HG02610 (cell line): ENCODE data around the gene GUCY1B1.
A peak's percentile ranks its signal among the peaks of the same experiment; 100 is the strongest.

ENCODE experiments used
- ATAC-seq: cut with Tn5 transposase; IDR thresholded peaks from one replicate; pipeline ENCODE4 v1.9.1; 2021; ENCODE audit warnings: mild to moderate bottlenecking, moderate library complexity; ENCODE audit not compliant: unreplicated experiment

GUCY1B1 gene

DNA sequence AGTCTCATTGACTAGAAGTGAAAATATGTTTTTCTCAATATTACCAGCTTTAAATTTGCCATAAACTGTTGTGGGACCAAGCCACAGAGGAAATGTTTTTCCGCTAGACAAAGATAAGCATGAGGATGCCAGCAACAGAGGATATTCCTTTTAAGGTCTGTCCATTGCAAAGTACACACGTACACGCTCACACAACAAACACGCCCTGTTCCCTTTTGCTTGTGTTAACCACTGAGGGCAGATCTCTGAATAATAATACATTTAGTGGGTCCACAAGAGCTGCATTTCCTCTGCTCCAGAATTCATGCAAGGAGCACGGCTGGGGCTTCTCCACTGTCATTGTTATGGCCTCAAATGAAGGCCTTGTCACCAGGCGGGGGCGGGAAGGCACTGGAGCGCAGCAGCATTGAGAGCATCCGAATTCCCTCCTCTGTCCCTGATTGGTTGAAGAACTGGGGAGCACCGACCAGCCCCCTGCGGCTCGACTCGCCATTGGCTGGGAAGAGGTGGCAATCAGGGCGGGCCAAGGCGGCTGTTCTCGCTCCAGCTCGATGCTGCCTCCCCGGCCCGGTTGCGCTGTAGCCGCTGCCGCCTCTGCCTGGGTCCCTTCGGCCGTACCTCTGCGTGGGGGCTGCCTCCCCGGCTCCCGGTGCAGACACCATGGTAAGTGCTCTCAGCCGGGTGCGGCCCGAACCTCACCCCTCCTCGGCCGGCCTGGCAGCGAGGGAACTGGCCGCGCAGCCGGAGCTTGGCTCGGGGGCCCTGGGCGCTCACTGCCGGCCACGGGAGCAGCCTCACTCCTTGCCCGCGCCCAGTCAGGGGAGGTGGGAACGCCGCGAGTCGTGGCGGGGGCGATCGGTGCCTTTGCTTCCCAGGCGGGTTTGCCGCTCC is at the start of gene GUCY1B1:
GUCY1B1 (plus strand) TSS at position 541 of the 891 bp plus-strand sequence; CDS start at position 661, 120 bp downstream.
- ATAC-seq, result peak; percentile 97

DNA sequence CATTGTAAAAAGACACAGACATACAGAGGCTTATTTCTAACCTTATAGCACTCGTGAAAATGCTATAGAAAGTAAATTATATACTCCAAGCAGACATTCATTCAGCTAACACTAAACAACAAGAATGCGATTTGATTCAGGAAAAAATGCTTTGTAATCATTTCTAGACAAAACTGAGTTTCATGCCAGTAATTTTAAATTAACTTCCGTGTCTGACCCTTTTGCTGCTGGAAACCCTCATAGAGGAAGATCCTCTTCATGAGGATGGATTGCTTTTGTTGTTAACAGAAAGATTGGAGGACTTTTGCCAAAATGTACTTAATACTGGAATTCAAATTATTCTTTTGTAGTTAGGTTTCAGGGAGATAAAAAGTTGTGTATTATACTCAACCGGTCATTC is 48.9 kb upstream of the GUCY1B1 start:
- no peak for ATAC-seq

DNA sequence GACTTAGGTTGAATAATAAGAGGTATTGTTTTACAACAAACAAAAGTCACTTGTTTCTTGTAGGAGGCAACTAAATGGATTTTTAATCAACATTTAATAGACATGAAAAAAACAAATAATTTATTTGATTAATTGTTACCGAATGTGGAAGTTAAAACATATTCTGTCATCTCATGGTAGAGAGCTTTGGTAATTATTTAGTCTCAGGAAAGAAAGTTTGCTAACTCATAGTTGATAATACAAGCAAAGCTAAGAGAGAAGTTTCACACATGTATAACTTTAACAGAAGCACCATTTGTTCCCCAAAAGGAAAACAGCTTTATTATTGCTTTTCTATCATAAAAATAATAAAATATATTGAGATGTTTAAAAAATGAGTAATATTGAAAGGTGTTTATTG is 47.3 kb upstream of the GUCY1B1 start:
- no peak for ATAC-seq

DNA sequence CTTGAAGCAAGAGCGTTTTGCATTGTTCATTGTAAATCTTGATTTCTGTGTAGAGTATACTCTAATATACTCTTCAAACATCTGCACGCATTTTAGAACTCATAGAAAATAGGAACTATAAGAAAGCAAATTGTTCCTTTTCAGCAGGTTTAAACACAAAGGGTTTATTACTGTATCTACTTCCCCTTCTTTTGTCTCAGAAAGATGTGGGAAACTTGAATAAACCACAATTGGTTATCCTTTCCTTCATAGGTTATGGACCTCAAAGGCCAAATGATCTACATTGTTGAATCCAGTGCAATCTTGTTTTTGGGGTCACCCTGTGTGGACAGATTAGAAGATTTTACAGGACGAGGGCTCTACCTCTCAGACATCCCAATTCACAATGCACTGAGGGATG is 46.0 kb upstream of the GUCY1B1 start:
- no peak for ATAC-seq

DNA sequence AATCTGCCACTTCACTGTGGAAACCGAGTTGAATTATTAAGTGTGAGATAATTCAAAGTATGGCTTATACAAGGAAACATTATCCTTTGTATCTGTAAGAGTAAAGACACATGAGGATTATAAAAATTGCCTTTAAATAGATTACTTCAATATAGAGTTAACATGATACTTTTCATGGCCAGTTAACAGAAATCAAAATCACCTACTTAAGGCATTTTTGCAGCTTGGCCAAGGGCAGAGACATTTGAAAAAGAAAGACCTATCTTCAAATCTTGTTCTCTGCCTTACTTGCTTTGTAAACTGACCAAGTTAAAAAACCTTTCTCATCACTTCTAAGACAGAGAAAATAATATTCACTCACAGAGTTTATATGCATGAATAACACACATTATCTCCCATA is 44.9 kb upstream of the GUCY1B1 start:
- no peak for ATAC-seq

DNA sequence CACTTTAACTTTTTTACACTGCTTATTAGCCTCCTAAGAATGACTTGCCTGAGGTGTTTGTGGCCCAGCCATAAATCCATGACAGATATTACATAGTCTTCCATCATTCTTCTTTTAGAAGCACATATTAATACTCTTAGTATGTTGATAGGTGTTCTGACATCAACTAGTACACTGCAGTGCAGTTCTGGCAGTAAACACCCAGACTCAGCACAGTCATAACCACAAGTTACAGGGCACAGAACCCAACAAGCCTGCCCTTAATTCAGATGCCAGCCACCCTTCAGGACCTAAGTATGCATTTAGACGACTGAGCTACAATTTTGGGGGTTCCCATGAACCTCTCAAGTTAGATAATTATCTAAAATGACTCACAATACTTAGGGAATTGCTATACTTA is 36.5 kb upstream of the GUCY1B1 start:
- ATAC-seq, result no peak

DNA sequence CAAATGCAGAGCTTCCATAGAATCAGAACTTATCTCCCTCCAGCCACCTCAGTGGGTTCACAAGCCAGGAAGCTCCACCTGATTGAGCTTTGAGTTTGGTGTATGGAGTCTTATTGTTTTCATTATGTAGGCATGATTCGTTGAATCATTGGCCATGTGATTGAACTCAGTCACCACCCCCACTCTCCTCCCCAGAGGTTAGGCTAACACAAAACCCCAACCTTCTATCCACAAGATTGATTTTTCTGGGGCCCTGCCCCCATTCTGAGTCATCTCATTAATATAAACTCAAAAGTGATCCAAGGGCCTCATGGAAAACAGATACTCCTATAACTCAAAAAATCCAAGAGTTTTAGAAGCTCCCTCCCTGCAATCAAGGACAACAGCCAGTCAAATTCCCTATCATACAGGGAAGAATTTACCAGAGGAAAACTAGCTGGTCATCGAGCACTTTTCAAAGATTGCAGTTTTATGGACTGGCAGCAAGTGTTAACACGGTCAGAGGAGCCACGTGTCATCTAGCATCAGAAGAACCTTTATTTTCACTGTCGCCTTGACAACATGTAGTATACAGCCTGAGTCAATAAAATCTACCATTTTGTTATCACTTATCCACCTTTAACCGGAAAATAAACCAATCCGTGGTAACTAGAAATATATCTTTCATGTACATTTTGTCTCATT is 35.9 kb upstream of the GUCY1B1 start:
- ATAC-seq, result no peak

DNA sequence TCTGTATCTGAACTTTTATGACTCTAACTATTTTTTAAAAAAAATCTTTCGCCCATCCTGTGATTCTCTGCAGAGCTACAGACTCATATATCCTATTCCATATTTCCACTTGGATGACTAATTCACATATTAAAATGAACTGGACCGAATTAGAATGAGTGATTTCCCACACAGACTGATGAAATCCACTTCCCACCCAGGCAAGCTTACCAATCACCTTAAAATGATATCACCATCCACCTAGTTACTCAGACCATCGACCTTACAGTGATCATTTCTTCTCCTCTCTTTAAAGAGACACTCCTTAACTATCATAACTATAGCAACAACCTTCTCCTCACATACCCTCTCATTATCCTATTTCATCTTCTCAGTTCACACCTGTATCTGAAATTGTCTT is 34.1 kb upstream of the GUCY1B1 start:
- no peak for ATAC-seq

DNA sequence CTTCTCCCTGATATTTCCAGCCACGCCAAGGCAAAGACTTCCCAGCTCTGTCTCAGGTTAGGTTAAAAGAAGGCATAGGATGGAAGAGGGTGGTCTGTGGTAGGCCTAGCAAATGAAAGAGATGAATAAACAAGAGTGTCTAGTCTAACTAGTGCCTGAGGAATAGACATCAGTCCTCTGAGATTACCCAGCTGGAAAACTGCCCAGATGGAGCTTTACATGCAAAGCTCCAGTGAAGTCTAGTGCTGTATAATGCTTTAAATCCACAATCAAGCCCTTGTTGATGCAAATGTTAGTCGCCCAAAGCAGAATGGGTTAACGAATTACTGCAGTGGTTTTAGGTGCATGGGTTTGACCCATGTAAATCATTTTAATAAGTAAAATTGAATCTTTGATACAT is 24.8 kb upstream of the GUCY1B1 start:
- no peak for ATAC-seq

DNA sequence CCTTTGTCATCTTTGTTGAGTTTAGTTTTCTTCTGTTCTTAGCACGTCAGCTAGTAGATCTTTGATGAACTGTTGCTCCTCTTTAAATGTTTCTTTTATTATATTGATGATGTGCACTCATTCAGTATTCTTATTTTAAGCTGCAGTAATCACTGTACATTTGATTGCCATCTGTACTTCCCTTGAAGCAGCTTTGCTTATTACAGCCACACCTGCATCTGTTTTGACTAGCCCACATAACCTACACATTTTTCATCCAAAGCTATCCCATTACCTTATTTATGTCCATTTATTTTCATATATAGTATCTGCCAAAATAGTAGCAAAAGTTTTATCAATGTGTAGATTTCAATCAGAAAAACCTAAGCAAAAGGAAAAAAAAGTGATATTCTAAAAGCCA is 23.9 kb upstream of the GUCY1B1 start:
- ATAC-seq, result no peak

DNA sequence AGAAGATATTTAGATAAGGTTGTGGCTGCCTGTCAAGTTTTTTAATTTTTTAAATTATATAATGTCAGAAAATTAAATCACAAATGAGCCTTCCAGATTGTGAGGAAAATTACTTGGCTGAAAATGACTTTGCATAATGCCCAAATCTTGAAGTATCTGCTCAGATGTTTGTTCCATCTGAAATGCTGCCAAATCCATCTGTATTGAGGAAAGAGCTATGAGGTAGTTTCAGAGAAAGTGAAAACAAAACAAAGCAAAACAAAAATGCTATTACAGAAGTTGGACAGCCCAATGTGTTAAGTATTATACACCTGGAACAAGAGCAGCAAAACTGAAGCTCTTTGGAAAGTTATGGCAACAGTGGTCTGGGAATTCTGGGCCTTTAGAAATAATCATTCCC is 23.3 kb upstream of the GUCY1B1 start:
- ATAC-seq, result no peak

DNA sequence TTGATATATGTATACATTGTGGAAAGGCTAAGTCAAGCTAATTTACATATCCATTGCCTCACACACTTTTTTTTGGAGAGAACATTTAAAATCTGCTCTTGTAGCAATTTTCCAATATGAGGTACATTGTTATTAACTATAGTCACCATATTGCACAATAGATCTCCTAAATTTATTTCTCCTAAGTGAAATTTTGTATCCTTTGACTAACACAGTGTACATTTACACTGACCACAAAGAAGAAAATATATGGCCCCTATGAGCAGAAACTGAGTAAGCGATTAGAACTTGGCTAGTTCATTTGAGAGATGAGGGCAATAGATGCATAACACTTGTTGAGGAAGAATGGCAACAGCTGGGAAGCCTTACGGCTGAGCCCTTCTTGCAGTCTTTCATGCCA is 20.3 kb upstream of the GUCY1B1 start:
- ATAC-seq, result no peak

DNA sequence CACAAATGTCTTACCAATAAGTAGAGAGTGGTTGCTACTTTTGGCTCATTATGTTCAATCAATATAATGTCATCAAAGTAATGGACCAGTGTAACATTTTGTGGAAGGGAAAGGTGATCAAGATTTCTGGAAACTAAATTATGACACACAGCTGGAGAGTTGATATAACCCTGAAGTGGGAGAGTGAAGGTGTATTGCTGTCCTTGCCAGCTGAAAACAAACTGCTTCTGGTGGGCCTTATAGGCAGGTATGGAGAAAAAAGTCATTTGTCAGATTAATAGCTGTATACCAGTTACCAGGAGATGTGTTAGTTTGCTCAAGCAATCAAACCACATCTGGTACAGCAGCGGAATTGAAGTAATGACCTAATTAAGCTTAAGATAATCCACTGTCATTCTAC is 17.3 kb upstream of the GUCY1B1 start:
- ATAC-seq, result no peak

DNA sequence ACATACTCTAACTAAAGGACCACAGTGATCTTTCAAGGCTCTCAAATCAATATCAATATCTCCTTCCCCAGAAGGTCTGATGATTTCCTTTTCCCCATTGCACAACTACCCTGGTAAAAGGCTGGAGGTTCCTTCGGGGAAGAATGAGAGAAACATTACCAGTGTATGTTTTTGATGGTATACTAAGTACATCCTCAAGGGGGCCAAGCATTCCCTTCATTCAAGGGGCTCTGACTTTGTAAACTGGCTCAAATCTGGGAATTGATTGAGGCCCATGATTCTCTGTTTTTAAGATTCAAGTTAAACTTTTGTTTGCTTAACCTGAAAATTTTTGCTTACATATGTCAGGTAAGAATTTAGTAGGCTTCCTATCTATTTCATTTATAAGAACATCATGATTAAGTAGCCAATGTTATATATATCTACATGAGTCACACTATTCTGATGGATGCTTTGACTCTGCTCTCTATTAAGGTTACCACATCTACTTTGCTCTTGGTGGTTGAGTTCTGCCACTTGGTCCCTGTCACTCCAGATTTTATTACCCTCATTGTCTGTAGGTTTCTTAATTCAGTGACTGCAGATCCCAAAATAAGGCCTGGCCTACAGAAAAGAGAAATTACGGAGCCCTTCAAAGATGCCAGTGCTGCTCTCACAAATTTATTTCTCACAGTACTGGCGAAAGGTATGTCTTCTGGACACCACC is 16.4 kb upstream of the GUCY1B1 start:
- no peak for ATAC-seq

DNA sequence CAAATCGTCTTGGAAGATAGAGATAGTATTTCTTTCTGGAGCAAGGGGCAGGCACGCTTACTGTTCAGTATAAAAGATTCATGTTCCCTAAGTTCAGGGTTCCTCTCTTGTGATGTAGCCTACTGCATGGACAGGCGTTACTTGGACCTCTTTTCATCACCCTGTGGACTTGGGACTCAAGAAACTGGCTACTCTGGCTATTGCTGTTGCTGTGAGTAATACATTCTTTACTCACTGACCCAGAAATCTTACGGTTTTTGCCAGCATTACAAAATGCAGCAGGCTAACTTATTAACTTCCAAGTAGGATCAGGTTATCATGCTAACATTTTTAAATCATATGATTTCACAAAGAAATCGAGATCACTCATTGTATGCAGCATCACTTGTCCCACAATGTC is 12.8 kb upstream of the GUCY1B1 start:
- ATAC-seq, result no peak

DNA sequence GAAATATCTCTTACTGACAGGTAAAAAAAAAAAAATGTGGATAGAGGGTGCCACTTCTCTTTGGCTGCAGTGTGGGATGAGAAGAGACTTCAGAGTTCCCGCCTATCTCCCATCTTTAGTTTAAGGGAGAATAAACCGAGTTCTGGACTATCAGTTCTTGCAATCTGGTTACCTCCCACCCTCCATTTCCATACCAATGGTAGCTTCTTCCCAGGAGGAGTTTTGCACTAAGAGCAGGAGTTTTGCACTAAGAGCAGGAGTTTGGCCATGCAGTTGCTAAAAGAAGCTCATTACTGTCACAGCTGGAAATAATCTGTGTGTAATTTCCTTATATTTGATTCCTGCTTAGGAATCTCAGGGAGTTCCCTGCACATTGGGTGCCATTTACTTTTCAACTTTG is 10.8 kb upstream of the GUCY1B1 start:
- ATAC-seq, result no peak

DNA sequence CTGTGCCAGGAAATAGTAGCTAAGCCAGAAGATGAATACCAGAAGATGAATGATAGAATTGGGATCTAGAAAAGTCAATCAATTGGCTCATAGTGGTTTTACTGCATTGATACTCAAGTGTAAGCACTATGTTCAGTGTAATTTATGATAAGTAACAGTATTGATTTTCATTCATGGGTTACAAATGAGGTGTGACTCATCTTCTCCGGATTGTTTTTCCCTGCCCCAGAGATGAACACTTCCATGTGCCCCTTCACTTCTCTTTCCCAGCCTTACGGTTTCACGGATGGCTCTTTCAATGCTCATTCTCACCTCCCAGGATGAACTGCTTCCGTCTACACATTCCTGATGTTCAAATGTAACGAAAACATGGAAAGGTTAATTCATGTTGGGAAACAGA is 9.8 kb upstream of the GUCY1B1 start:
- no peak for ATAC-seq

DNA sequence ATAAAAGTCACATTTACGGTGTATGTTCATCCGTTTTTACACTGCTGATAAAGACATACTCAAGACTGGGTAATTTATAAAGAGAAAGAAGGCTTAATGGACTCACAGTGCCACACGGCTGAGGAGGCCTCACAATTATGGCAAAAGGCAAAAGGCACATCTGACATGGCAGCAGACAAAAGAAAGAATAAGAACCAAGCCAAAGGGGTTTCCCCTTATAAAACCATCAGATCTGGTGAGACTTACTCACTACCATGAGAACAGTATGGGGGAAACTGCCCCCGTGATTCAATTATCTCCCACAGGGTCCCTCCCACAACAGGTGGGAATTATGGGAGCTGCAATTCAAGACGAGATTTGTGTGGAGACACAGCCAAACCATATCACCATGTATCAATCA is 7.3 kb upstream of the GUCY1B1 start:
- ATAC-seq, result no peak

DNA sequence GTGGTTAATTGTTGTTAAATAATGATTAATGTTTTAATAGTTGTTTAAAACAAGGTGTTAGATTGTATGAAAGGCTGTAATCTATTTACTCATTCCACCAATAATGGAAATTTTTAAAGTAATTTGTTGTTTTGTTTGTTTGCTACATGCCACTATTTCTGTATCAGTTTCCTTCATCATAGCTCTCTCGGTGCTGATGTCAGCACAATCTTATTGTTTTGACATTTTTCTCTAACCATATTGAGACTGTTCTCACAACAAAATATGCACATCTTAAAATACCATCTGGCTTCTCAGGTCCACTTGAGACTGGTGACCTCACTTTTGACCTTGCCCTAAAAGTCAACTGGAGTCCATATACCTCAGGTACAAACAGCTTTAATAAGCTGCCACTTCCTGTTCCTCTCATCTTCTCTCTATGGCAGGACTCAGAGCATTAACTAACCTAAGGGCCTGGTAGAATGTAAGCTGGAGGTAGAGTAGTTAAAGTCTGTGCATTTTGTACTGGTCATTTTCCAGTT is 1.0 kb upstream of the GUCY1B1 start:
- no peak for ATAC-seq

DNA sequence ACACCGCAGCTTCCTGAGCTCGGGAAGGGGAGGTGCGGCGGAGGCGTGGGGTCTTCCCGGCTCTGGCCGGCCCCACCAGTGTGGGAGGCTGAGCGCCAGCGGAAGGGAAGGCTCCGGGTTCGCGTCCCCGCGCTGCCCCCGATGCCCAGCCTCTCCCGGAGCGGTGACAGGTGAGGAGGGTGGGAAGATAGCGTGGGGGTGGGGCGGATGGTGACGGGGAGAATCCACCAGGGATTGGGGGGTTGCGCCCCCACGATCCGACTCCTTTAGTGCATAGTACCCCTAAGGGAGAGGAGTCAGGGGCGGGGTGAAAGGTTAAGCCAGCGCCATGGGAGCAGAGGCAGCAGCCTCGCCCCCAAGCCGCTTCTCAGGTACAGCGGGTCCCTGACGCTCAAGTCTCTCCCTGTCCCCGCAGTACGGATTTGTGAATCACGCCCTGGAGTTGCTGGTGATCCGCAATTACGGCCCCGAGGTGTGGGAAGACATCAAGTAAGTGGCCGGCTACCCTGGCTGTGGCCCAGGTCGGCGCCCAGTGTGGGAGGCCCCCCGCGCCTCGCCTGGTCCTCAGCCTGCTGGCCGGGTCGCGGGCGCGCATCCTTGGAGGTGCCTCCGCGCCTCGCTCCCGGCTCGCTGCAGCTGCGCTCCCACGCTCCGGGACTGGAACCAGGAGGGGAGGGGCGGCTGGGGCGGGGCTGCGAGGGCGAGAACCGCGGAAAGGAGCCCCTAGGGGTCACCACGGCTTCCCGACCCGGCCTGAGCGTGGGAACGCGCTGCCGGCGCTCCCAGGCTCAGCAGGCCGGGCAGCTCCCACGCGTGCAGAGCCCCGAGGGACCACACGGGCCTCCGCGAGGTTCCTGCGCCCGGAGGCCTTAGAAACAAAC is 791 bp downstream of the GUCY1B1 start:
- peak; percentile 35 for ATAC-seq

DNA sequence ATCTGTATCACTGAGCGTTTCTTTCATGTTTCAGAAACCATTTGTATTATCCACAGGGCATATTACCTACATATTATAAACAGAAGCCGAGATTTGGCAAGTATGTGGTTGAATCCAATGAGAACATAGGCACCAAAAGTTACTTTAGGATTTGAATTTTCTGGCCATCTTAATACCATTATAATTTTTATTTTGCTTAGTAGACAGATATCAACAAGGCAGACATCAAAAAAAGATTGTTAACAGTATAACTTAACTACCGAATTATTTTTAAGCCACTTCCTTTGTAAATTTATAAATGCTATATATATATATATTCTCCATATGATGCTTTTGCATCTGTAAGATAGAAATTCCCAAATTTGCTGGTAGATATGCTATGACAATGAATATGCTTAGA is 2.2 kb downstream of the GUCY1B1 start:
- ATAC-seq, result no peak
